HepG2 (cell line): ENCODE data around the gene ABCC12. TPM values are rescaled to one million over a fixed set of nuclear protein-coding genes. Genes with fewer than 3 reads are reported as not detected.

ENCODE experiments used
- AGO2 ChIP-seq: fragments of 200-400 bp; formaldehyde crosslinking; optimal IDR thresholded peaks from 2 replicates; pipeline ENCODE3; 2017; ENCODE audit warnings: mild to moderate bottlenecking, low read depth, low read length, moderate library complexity
- CREB1 ChIP-seq, 2 experiments: fragments of 450-650 bp in 1 of 2; IDR thresholded peaks; 2 replicates each; pipeline ENCODE4 v1.6.1; 2016 to 2017; ENCODE audit warnings: control low read depth in 1 of 2, mild to moderate bottlenecking in 1 of 2, missing compliant biosample characterization in 1 of 2, missing genetic modification characterization in 1 of 2
- EED ChIP-seq: sonication (generic); formaldehyde crosslinking; IDR thresholded peaks from 2 replicates; pipeline ENCODE4 v1.5.0; 2020; ENCODE audit warnings: mild to moderate bottlenecking, missing genetic modification reagents
- FIP1L1 ChIP-seq: fragments of 200-400 bp; formaldehyde crosslinking; IDR thresholded peaks from 2 replicates; pipeline ENCODE4 v1.6.1; 2018; ENCODE audit warnings: low read depth, mild to moderate bottlenecking, low read length, moderate library complexity, borderline replicate concordance; ENCODE audit not compliant: insufficient read depth
- HMGA1 ChIP-seq: sonication (generic); formaldehyde crosslinking; conservative IDR thresholded peaks from 2 replicates; pipeline ENCODE4 v1.4.0; 2020; ENCODE audit warnings: missing genetic modification reagents
- MXD4 ChIP-seq: IDR thresholded peaks from 2 replicates; pipeline ENCODE4 v1.6.1; 2016; ENCODE audit warnings: mild to moderate bottlenecking, missing biosample characterization, missing genetic modification reagents
- PCBP2 ChIP-seq: fragments of 200-400 bp; formaldehyde crosslinking; optimal IDR thresholded peaks from 2 replicates; pipeline ENCODE3; 2018; ENCODE audit warnings: low read length, low read depth; ENCODE audit not compliant: poor library complexity, severe bottlenecking
- PRDM10 ChIP-seq: sonication (generic); formaldehyde crosslinking; IDR thresholded peaks from 2 replicates; pipeline ENCODE4 v1.4.0; 2020; ENCODE audit warnings: low read depth, missing genetic modification reagents
- RAD21 ChIP-seq: fragments of 450-650 bp; formaldehyde crosslinking; IDR thresholded peaks from 2 replicates; pipeline ENCODE4 v1.5.0; 2020; ENCODE audit warnings: mild to moderate bottlenecking
- SALL1 ChIP-seq: sonication (generic); formaldehyde crosslinking; IDR thresholded peaks from 2 replicates; pipeline ENCODE4 v1.8.0; 2022; ENCODE audit warnings: mild to moderate bottlenecking, missing genetic modification reagents
- STAG1 ChIP-seq: sonication (generic); formaldehyde crosslinking; IDR thresholded peaks from 2 replicates; pipeline ENCODE4 v1.4.0; 2020; ENCODE audit warnings: missing genetic modification reagents
- TCF7L2 ChIP-seq: IDR thresholded peaks from 2 replicates; pipeline ENCODE4 v1.6.1; 2011; ENCODE audit warnings: mild to moderate bottlenecking, low read depth, low read length, moderate library complexity
- ZBTB10 ChIP-seq: sonication (generic); formaldehyde crosslinking; IDR thresholded peaks from 2 replicates; pipeline ENCODE4 v1.4.0; 2020; ENCODE audit warnings: missing genetic modification reagents, borderline replicate concordance
- ZNF121 ChIP-seq: sonication (generic); formaldehyde crosslinking; IDR thresholded peaks from 2 replicates; pipeline ENCODE4 v1.5.0; 2020; ENCODE audit warnings: mild to moderate bottlenecking, missing genetic modification reagents
- ZNF136 ChIP-seq: sonication (generic); formaldehyde crosslinking; IDR thresholded peaks from 2 replicates; pipeline ENCODE4 v1.8.1; 2022; ENCODE audit warnings: low read depth, mild to moderate bottlenecking, moderate library complexity, missing genetic modification reagents
- ZNF253 ChIP-seq: sonication (generic); formaldehyde crosslinking; IDR thresholded peaks from 2 replicates; pipeline ENCODE4 v1.8.0; 2022; ENCODE audit warnings: mild to moderate bottlenecking, missing genetic modification reagents, borderline replicate concordance
- ZNF263 ChIP-seq: sonication (generic); formaldehyde crosslinking; IDR thresholded peaks from 2 replicates; pipeline ENCODE4 v1.4.0; 2020; ENCODE audit warnings: missing genetic modification reagents
- ZNF292 ChIP-seq: sonication (generic); formaldehyde crosslinking; IDR thresholded peaks from 2 replicates; pipeline ENCODE4 v1.8.1; 2022; ENCODE audit warnings: mild to moderate bottlenecking, low read depth, missing genetic modification reagents, borderline replicate concordance
- ZNF414 ChIP-seq: sonication (generic); formaldehyde crosslinking; IDR thresholded peaks from 2 replicates; pipeline ENCODE4 v1.5.0; 2020; ENCODE audit warnings: missing genetic modification reagents
- ZNF501 ChIP-seq: sonication (generic); formaldehyde crosslinking; IDR thresholded peaks from 2 replicates; pipeline ENCODE4 v1.5.1; 2020; ENCODE audit warnings: mild to moderate bottlenecking, moderate library complexity, missing genetic modification reagents
- ZNF713 ChIP-seq: sonication (generic); formaldehyde crosslinking; IDR thresholded peaks from 2 replicates; pipeline ENCODE4 v1.4.0; 2020; ENCODE audit warnings: mild to moderate bottlenecking, missing genetic modification reagents
- ZNF740 ChIP-seq: sonication (generic); formaldehyde crosslinking; IDR thresholded peaks from 2 replicates; pipeline ENCODE4 v1.4.0; 2020; ENCODE audit warnings: missing genetic modification reagents
- ZNF75D ChIP-seq: sonication (generic); formaldehyde crosslinking; IDR thresholded peaks from 2 replicates; pipeline ENCODE4 v1.8.1; 2023; ENCODE audit warnings: missing genetic modification reagents, mild to moderate bottlenecking, borderline replicate concordance
- ZNF772 ChIP-seq: sonication (generic); formaldehyde crosslinking; IDR thresholded peaks from 2 replicates; pipeline ENCODE4 v1.5.0; 2020; ENCODE audit warnings: mild to moderate bottlenecking, missing genetic modification reagents
- ZNF879 ChIP-seq: sonication (generic); formaldehyde crosslinking; IDR thresholded peaks from 2 replicates; pipeline ENCODE4 v1.8.1; 2023; ENCODE audit warnings: missing genetic modification reagents
- polyA plus RNA-seq, 8 experiments: library from polyadenylated mRNA; depleted of rRNA in 3 of 8; stranded (reverse) in 7 of 8; unstranded in 1 of 8; fragments of >200 nt; fragmentation: Illumina TruSeq in 4 of 8; extraction: Trizol in 4 of 8; gene quantifications; 2 replicates each; pipeline versions ENCODE4 v1.2.1 to v1.2.3, GENCODE V29; 2011 to 2016; ENCODE audit warnings: low read depth in 4 of 8, missing spikeins in 1 of 8, mixed read lengths in 1 of 8; ENCODE audit not compliant: insufficient read depth in 1 of 8
- total RNA-seq, 5 experiments: library from RNA; depleted of rRNA; stranded (reverse); fragments of >200 nt; fragmentation: Illumina TruSeq; extraction: Trizol; gene quantifications; 2 replicates each; pipeline ENCODE4 v1.2.3, GENCODE V29; 2016; ENCODE audit warnings: low read depth in 1 of 5

Gene ABCC12
- total and polyA plus RNA-seq, 2 of the 13 experiments (the other 11 are each of a cell fraction or from before 2014, with no cell fraction given), result not detected

GRCh38 chr16:48156790-48157209 lies 1.0 kb upstream of the ABCC12 start (continued):
- TF ChIP-seq FIP1L1 (no peak), STAG1 (CRISPR knock-in tag) (peak; percentile 93), CREB1 (IDR thresholded peaks at IDR 0.05) (no peak), CREB1 (CRISPR knock-in tag; IDR thresholded peaks at IDR 0.05) (no peak), ZNF740 (no peak), SALL1 (CRISPR knock-in tag) (peak; percentile 85), AGO2 (no peak), ZNF292 (CRISPR knock-in tag) (no peak), ZNF501 (CRISPR knock-in tag) (no peak), ZNF75D (CRISPR knock-in tag) (no peak), ZBTB10 (CRISPR knock-in tag) (no peak), ZNF263 (CRISPR knock-in tag) (no peak), EED (CRISPR knock-in tag) (0 out of 2 replicates have a peak, but pooled peaks have one; percentile 8), HMGA1 (CRISPR knock-in tag) (no peak), ZNF713 (no peak), ZNF772 (CRISPR knock-in tag) (no peak), PRDM10 (no peak), PCBP2 (no peak), ZNF879 (no peak), ZNF414 (CRISPR knock-in tag) (no peak), ZNF253 (CRISPR knock-in tag) (no peak), MXD4 (CRISPR knock-in tag) (0 out of 2 replicates have a peak, but pooled peaks have one; percentile 17), RAD21 (CRISPR knock-in tag) (peak; percentile 77), ZNF121 (CRISPR knock-in tag) (no peak), ZNF136 (CRISPR knock-in tag) (no peak), TCF7L2 (no peak)
